Spleen (tissue), 7 donors: Measurements from ENCODE around the gene MYO3B.
A peak's percentile ranks its signal among the peaks of the same experiment; 100 is the strongest.

Experiments
- CTCF ChIP-seq, 11 experiments: fragments of 200-600 bp in 7 of 11; fragments of 450-650 bp in 4 of 11; sonication (generic) in 4 of 11; IDR thresholded peaks in 8 of 11; conservative IDR thresholded peaks in 3 of 11; 1 replicate in 7 of 11; 2 replicates in 4 of 11; pipeline versions ENCODE4 v1.4.0 to v1.8.0; 2016 to 2021; ENCODE audit warnings: antibody characterized with exemption in 11 of 11, inconsistent platforms in 4 of 11, mild to moderate bottlenecking in 1 of 11
- POLR2A ChIP-seq, 3 donors: fragments of 450-650 bp; IDR thresholded peaks; one replicate each; pipeline ENCODE4 v1.5.1; 2017; ENCODE audit warnings: antibody characterized with exemption in 3 of 3, mild to moderate bottlenecking in 1 of 3
- donor health status: DM: no; HTN: no; CAD: no; lungs with moderate emphysema.
- donor health status: DM: no; HTN: no; CAD: no.
- donor health status: DM: no; HTN: no; CAD: no.

DNA sequence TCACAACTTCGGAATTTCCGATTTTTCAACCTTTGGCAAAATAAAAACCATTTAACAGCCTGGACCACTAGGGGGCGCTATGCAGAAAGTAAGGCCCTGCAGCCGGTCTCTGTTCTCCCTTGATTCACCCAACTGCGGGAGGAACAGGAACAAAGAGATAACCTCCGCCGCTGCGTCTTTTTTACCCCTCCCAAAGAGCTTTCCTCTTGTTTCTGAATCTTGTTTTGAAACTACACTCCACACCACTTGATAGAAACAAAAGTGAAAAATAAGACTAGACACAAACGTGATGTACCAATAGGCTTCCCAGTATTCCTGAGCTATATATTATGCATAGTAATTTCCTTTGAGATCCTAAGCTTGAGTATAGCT lies 231.2 kb downstream of the MYO3B start:
- TF ChIP-seq POLR2A (IDR thresholded peaks at IDR 0.05) (no peak), CTCF (IDR thresholded peaks at IDR 0.05 in 8 of 11, conservative IDR thresholded peaks at IDR 0.05 in 3 of 11) (peak in 10 of 11 experiments; percentile 50 to 85 (median 70))
